K562 (cell line): ENCODE data around the gene PTK7. TPM values are rescaled to one million over a fixed set of nuclear protein-coding genes. Genes with fewer than 3 reads are reported as not detected.

Source experiments
- ATAC-seq: fragments of 200-7000 bp; cut with Tn5 transposase; 3 replicates; pipeline ENCODE4 v1.9.1; 2020; ENCODE audit warnings: moderate library complexity
- BruUV-seq: library from RNA; stranded (reverse); fragments of 400-500 nt; replicated peaks from 2 replicates; lab custom pipeline; 2021; lab: Mats Ljungman, UMichigan
- CTCF ChIA-PET: fragments of 300-600 bp; formaldehyde crosslinking; extraction: SDS; loops from one replicate; lab custom pipeline; 2021; ENCODE audit warnings: low intra/inter-chr PET ratio; lab: Yijun Ruan, JAX
- POLR2A ChIA-PET: fragments of 300-600, 350-650 bp; sonication (Branson Sonifier 250); formaldehyde crosslinking; extraction: SDS; loops from one replicate; lab custom pipeline; 2021; ENCODE audit warnings: antibody characterized with exemption, inconsistent platforms; lab: Yijun Ruan, JAX
- DNase-seq, 4 experiments: peaks; one replicate each; pipeline versions ENCODE4 v3.0.0 to v3.0.0-alpha.2; 2011 to 2018; ENCODE audit warnings: low spot score in 3 of 4, mixed read lengths in 3 of 4; ENCODE audit errors: extremely low read depth in 1 of 4
- FAIRE-seq: peaks from 2 replicates; lab custom pipeline; 2011; peaks lifted over from hg19 to GRCh38; lab: Jason Lieb, UNC
- H2AFZ ChIP-seq: 2 replicates; pipeline ENCODE4 v1.6.0; 2011; ENCODE audit warnings: low read depth, low read length, control low read depth, inconsistent platforms
- H3K27ac ChIP-seq: fragments of 200-600 bp; 3 replicates; pipeline ENCODE4 v1.8.0; 2011; ENCODE audit warnings: low read depth, mild to moderate bottlenecking, control low read depth, inconsistent platforms, low read length, moderate library complexity, mixed read lengths; ENCODE audit errors: extremely low read depth
- H3K27me3 ChIP-seq, 2 experiments: fragments of 300-600 bp in 1 of 2; 2 replicates in 1 of 2; 3 replicates in 1 of 2; pipeline versions ENCODE4 v1.6.0 to v1.8.0; 2011; ENCODE audit warnings: inconsistent platforms in 2 of 2, low read length in 2 of 2, mild to moderate bottlenecking in 1 of 2, mixed read lengths in 1 of 2, moderate library complexity in 1 of 2; ENCODE audit not compliant: control insufficient read depth in 2 of 2, insufficient read depth in 2 of 2
- H3K36me3 ChIP-seq: fragments of 300-600 bp; 3 replicates; pipeline ENCODE4 v1.8.0; 2011; ENCODE audit warnings: mild to moderate bottlenecking, low read length, inconsistent platforms; ENCODE audit not compliant: control insufficient read depth, insufficient read depth
- H3K4me1 ChIP-seq, 2 experiments: fragments of 200-600 bp in 1 of 2; replicated peaks in 1 of 2; 2 replicates in 1 of 2; 3 replicates in 1 of 2; pipeline versions ENCODE4 v1.5.1 to v1.8.0; 2011; ENCODE audit warnings: inconsistent platforms in 2 of 2, low read length in 2 of 2, mild to moderate bottlenecking in 1 of 2, mixed read lengths in 1 of 2, moderate library complexity in 1 of 2; ENCODE audit not compliant: control insufficient read depth in 2 of 2, insufficient read depth in 2 of 2
- H3K4me2 ChIP-seq: 2 replicates; pipeline ENCODE4 v1.6.1; 2011; ENCODE audit warnings: low read length, control low read depth, inconsistent platforms, mixed read lengths; ENCODE audit not compliant: insufficient read depth
- H3K4me3 ChIP-seq: fragments of 200-600 bp; sonication (generic), shearing (Covaris generic); 2 replicates; pipeline ENCODE4 v1.5.1; 2016; ENCODE audit warnings: control low read depth, inconsistent platforms
- H3K79me2 ChIP-seq: fragments of 200-600 bp; 3 replicates; pipeline ENCODE4 v1.8.0; 2011; ENCODE audit warnings: low read length, inconsistent platforms; ENCODE audit not compliant: control insufficient read depth, insufficient read depth
- H3K9ac ChIP-seq, 2 experiments: 2 replicates each; pipeline versions ENCODE4 v1.6.0 to v1.6.1; 2011; ENCODE audit warnings: low read depth in 2 of 2, low read length in 2 of 2, control low read depth in 1 of 2, inconsistent platforms in 1 of 2, mild to moderate bottlenecking in 1 of 2, mixed read lengths in 1 of 2; ENCODE audit not compliant: insufficient read depth in 1 of 2
- H3K9me1 ChIP-seq: one replicate; pipeline ENCODE4 v1.6.0; 2011; ENCODE audit warnings: inconsistent platforms, mild to moderate bottlenecking, low read length, moderate library complexity; ENCODE audit not compliant: control insufficient read depth, insufficient read depth
- H3K9me3 ChIP-seq: replicated peaks from 2 replicates; pipeline ENCODE4 v1.5.1; 2011; ENCODE audit warnings: low read depth, low read length, inconsistent platforms; ENCODE audit not compliant: control insufficient read depth, insufficient read depth
- H4K20me1 ChIP-seq: replicated peaks from 2 replicates; pipeline ENCODE4 v1.6.1; 2011; ENCODE audit warnings: low read length, inconsistent platforms, mixed read lengths; ENCODE audit not compliant: control insufficient read depth, insufficient read depth
- CHD1 ChIP-seq: fragments of 200-600 bp; sonication (generic); IDR thresholded peaks from one replicate; pipeline ENCODE4 v1.6.1; 2012; ENCODE audit warnings: mild to moderate bottlenecking, moderate library complexity, low read length, inconsistent platforms
- DEAF1 ChIP-seq: fragments of 450-650 bp; formaldehyde crosslinking; IDR thresholded peaks from 2 replicates; pipeline ENCODE4 v1.4.0; 2020; ENCODE audit warnings: mild to moderate bottlenecking, moderate library complexity
- GTF2F1 ChIP-seq: IDR thresholded peaks from 2 replicates; pipeline ENCODE4 v1.6.1; 2011; ENCODE audit warnings: low read depth, low read length, improper control_type of control experiment
- ZKSCAN1 ChIP-seq: fragments of 150-350 bp; IDR thresholded peaks from 2 replicates; pipeline ENCODE4 v1.6.1; 2016; ENCODE audit warnings: low read depth, low read length
- ZNF324 ChIP-seq: fragments of 250-450 bp; sonication (Bioruptor Pico); IDR thresholded peaks from 2 replicates; pipeline ENCODE4 v1.4.0; 2020; ENCODE audit warnings: mild to moderate bottlenecking
- WGBS: fragments of 100-300 bp; shearing (Covaris generic); methylation state at CpG from one replicate; pipeline ENCODE4 v1.1.6; 2016; ENCODE audit warnings: low coverage, mixed read lengths; ENCODE audit not compliant: insufficient coverage; ENCODE audit errors: missing lambda C conversion rate; 5-methylcytosine and 5-hydroxymethylcytosine counted together
- in situ Hi-C: fragments of 300-500 bp; cut with MboI; formaldehyde crosslinking; loops from 4 replicates; pipeline ENCODE4 v1.15.0; 2018; ENCODE audit warnings: inconsistent platforms, mixed read lengths
- intact Hi-C: fragments of 100-400 bp; cut with micrococcal nuclease; formaldehyde crosslinking; loops from 2 replicates; pipeline ENCODE4 v1.14.2; 2022
- polyA plus RNA-seq, 8 experiments: library from polyadenylated mRNA; depleted of rRNA in 4 of 8; stranded (reverse) in 5 of 8; unstranded in 3 of 8; fragments of >200 nt; fragmentation: Nextera tagmentation in 2 of 8; fragmentation: Illumina TruSeq in 1 of 8; extraction: Ambion mirVana in 2 of 8; extraction: Trizol in 1 of 8; gene quantifications; 2 replicates each; pipeline versions ENCODE4 v1.2.1 to v1.2.3, GENCODE V29; 2011 to 2014; ENCODE audit warnings: inconsistent platforms in 1 of 8, missing spikeins in 1 of 8
- total RNA-seq, 7 experiments: library from RNA; depleted of rRNA in 6 of 7; stranded (reverse); fragments of >200 nt in 6 of 7; fragmentation: Illumina TruSeq in 2 of 7; extraction: Trizol in 2 of 7; gene quantifications; 2 replicates each; pipeline versions ENCODE4 v1.2.1 to v1.2.3, GENCODE V29; 2011 to 2021; ENCODE audit warnings: low replicate concordance in 1 of 7
- TF ChIP-seq, protein P1 (sequence below): fragments of 150-350 bp; IDR thresholded peaks from 2 replicates; pipeline ENCODE4 v1.6.1; 2014; ENCODE audit warnings: low read depth, mild to moderate bottlenecking, low read length, borderline replicate concordance
- TF ChIP-seq, protein P2 (sequence below): fragments of 250-450 bp; sonication (Bioruptor Pico); IDR thresholded peaks from 2 replicates; pipeline ENCODE4 v1.8.0; 2021; ENCODE audit warnings: mild to moderate bottlenecking, moderate library complexity

The PTK7 gene
- total and polyA plus RNA-seq, 9 of the 15 experiments (the other 6 are each of a cell fraction or from before 2014, with no cell fraction given), result 0.20 to 6.8 (median 4.2) TPM

GRCh38 chr6:43077981-43078511, 1.9 kb downstream of the PTK7 start:
- POLR2A ChIA-PET, result interaction anchor here (0.8 to 1.1 kb wide), 3 partner anchors 19 to 95 kb away, joined by 3 read pairs; partner anchors contain the start of genes KLC4 and MRPL2
- no peak overlapping the region for H3K4me2 ChIP-seq
- H3K4me1 ChIP-seq, result peaks cover 2 to 20% of the 10 kb centered on the region in 2 experiments; a peak in 4 of 5 replicates
- H3K36me3 ChIP-seq, result no peaks in the 10 kb centered on the region
- BruUV-seq, result no TSS peak
- 0 out of 2 replicates have a peak, but pooled peaks cover 2% of the 10 kb centered on the region for H4K20me1 ChIP-seq
- no peak for DNase-seq
- ATAC-seq, result no peak
- TF ChIP-seq ZKSCAN1 (no peak), DEAF1 (no peak), CHD1 (no peak), GTF2F1 (no peak), ZNF324 (CRISPR knock-in tag) (no peak)
- TF ChIP-seq, protein P1, sequence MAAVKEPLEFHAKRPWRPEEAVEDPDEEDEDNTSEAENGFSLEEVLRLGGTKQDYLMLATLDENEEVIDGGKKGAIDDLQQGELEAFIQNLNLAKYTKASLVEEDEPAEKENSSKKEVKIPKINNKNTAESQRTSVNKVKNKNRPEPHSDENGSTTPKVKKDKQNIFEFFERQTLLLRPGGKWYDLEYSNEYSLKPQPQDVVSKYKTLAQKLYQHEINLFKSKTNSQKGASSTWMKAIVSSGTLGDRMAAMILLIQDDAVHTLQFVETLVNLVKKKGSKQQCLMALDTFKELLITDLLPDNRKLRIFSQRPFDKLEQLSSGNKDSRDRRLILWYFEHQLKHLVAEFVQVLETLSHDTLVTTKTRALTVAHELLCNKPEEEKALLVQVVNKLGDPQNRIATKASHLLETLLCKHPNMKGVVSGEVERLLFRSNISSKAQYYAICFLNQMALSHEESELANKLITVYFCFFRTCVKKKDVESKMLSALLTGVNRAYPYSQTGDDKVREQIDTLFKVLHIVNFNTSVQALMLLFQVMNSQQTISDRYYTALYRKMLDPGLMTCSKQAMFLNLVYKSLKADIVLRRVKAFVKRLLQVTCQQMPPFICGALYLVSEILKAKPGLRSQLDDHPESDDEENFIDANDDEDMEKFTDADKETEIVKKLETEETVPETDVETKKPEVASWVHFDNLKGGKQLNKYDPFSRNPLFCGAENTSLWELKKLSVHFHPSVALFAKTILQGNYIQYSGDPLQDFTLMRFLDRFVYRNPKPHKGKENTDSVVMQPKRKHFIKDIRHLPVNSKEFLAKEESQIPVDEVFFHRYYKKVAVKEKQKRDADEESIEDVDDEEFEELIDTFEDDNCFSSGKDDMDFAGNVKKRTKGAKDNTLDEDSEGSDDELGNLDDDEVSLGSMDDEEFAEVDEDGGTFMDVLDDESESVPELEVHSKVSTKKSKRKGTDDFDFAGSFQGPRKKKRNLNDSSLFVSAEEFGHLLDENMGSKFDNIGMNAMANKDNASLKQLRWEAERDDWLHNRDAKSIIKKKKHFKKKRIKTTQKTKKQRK, result no peak
- TF ChIP-seq, protein P2, sequence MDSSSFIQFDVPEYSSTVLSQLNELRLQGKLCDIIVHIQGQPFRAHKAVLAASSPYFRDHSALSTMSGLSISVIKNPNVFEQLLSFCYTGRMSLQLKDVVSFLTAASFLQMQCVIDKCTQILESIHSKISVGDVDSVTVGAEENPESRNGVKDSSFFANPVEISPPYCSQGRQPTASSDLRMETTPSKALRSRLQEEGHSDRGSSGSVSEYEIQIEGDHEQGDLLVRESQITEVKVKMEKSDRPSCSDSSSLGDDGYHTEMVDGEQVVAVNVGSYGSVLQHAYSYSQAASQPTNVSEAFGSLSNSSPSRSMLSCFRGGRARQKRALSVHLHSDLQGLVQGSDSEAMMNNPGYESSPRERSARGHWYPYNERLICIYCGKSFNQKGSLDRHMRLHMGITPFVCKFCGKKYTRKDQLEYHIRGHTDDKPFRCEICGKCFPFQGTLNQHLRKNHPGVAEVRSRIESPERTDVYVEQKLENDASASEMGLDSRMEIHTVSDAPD (CRISPR knock-in tag), result no peak
- TF ChIP-seq, all 486 proteins: peak for 0
- Histone ChIP-seq H3K9me1 (no peaks in the 10 kb centered on the region), H3K27ac (no peak overlapping the region), H3K9ac (peak overlapping the region in 1 of 2 experiments; percentile 39; a peak in 1 of 4 replicates), H2AFZ (no peak overlapping the region), H3K4me3 (no peak overlapping the region), H3K79me2 (no peaks in the 10 kb centered on the region), H3K9me3 (no peaks in the 10 kb centered on the region), H3K27me3 (peaks cover 2 to 11% of the 10 kb centered on the region in 2 experiments; a peak in 3 of 5 replicates)
- intact Hi-C loops, result no loop called here
- FAIRE-seq, result no peak
- CTCF ChIA-PET, result no interaction called here
- WGBS, result 71% methylated on average over 6 of the region's 6 CpGs
- in situ Hi-C loops, result no loop called here
